Neural cell (in vitro differentiated cells): ENCODE results near the gene PLXNA4.

Source experiments
- CTCF ChIP-seq: fragments of 450-650 bp; IDR thresholded peaks from 2 replicates; pipeline ENCODE4 v1.5.1; 2014; ENCODE audit warnings: antibody characterized with exemption, mild to moderate bottlenecking, moderate library complexity; ENCODE audit not compliant: poor library complexity, severe bottlenecking
- EZH2 ChIP-seq: fragments of 200-600, 300-800 bp; shearing (Covaris generic), sonication (generic); IDR thresholded peaks from 2 replicates; pipeline ENCODE4 v1.6.1; 2014; ENCODE audit warnings: antibody characterized with exemption, low read length, borderline replicate concordance, mild to moderate bottlenecking; ENCODE audit not compliant: insufficient read depth, poor library complexity, severe bottlenecking
- RAD21 ChIP-seq: fragments of 450-650 bp; conservative IDR thresholded peaks from 2 replicates; pipeline ENCODE4 v1.6.1; 2014; ENCODE audit warnings: antibody characterized with exemption, mild to moderate bottlenecking, moderate library complexity

- TF ChIP-seq CTCF = no peak
- no peak for TF ChIP-seq RAD21
- no peak for TF ChIP-seq EZH2
Measured at GRCh38 chr7:132256721-132257212, 319.5 kb downstream of the PLXNA4 start.
